KOPT-K1 (cell line): ENCODE results near the gene JOSD2.

ENCODE experiments used
- H3K27ac ChIP-seq: fragments of 200-600 bp; sonication (generic); 2 replicates; pipeline ENCODE4 v1.5.1; 2016; ENCODE audit warnings: antibody characterized with exemption, mild to moderate bottlenecking, low read depth, low read length; ENCODE audit not compliant: poor library complexity, severe bottlenecking
- H3K36me3 ChIP-seq: fragments of 200-600 bp; sonication (generic); 2 replicates; pipeline ENCODE4 v1.5.1; 2017; ENCODE audit warnings: antibody characterized with exemption, mild to moderate bottlenecking, low read length, moderate library complexity; ENCODE audit not compliant: insufficient read depth
- H3K9me3 ChIP-seq: fragments of 200-600 bp; sonication (generic); 2 replicates; pipeline ENCODE4 v1.5.1; 2017; ENCODE audit warnings: antibody characterized with exemption, low read length, mild to moderate bottlenecking; ENCODE audit not compliant: insufficient read depth, poor library complexity, severe bottlenecking

The JOSD2 gene

GRCh38 chr19:50495020-50495531 is 15.9 kb downstream of the JOSD2 start:
- H3K27ac ChIP-seq = no peak overlapping the region
- H3K9me3 ChIP-seq = no peaks in the 10 kb centered on the region
- no peaks in the 10 kb centered on the region for H3K36me3 ChIP-seq

- Histone ChIP-seq H3K36me3 (no peaks in the 10 kb centered on the region), H3K9me3 (no peaks in the 10 kb centered on the region), H3K27ac (no peak overlapping the region)
Observed at GRCh38 chr19:50494186-50495019, 16.6 kb downstream of the JOSD2 start.

- Histone ChIP-seq H3K9me3 (no peaks in the 10 kb centered on the region), H3K36me3 (no peaks in the 10 kb centered on the region), H3K27ac (no peak overlapping the region)
Observed at GRCh38 chr19:50493171-50493570, 17.8 kb downstream of the JOSD2 start.

- Histone ChIP-seq H3K9me3 (no peaks in the 10 kb centered on the region), H3K36me3 (no peaks in the 10 kb centered on the region), H3K27ac (no peak overlapping the region)
Observed at GRCh38 chr19:50492303-50493052, 18.5 kb downstream of the JOSD2 start.

- peaks cover 8% of the 10 kb centered on the region for H3K9me3 ChIP-seq
- peaks cover 4% of the 10 kb centered on the region; the same call in 1 of the 2 replicates for H3K36me3 ChIP-seq
- H3K27ac ChIP-seq = no peak overlapping the region
Observed at GRCh38 chr19:50490991-50491472, 20.0 kb downstream of the JOSD2 start.

- H3K36me3 ChIP-seq = peaks cover 5% of the 10 kb centered on the region; the same call in 1 of the 2 replicates
- peaks cover 13% of the 10 kb centered on the region for H3K9me3 ChIP-seq
- H3K27ac ChIP-seq = no peak overlapping the region
Observed at GRCh38 chr19:50490411-50490811, 20.6 kb downstream of the JOSD2 start.

- Histone ChIP-seq H3K27ac (no peak overlapping the region), H3K36me3 (peaks cover 14% of the 10 kb centered on the region; the same call in 1 of the 2 replicates), H3K9me3 (peaks cover 14% of the 10 kb centered on the region)
Observed at GRCh38 chr19:50489461-50490011, 21.5 kb downstream of the JOSD2 start.

GRCh38 chr19:50488389-50489194 is 22.4 kb downstream of the JOSD2 start:
- Histone ChIP-seq H3K27ac (no peak overlapping the region), H3K9me3 (peaks cover 14% of the 10 kb centered on the region), H3K36me3 (peaks cover 24% of the 10 kb centered on the region; the same call in 1 of the 2 replicates)

- Histone ChIP-seq H3K9me3 (peaks cover 14% of the 10 kb centered on the region), H3K27ac (no peak overlapping the region), H3K36me3 (peaks cover 38% of the 10 kb centered on the region; the same call in 1 of the 2 replicates)
Observed at GRCh38 chr19:50486823-50487515, 24.0 kb downstream of the JOSD2 start.

GRCh38 chr19:50485284-50485955 is 25.6 kb downstream of the JOSD2 start:
- Histone ChIP-seq H3K36me3 (peaks cover 54% of the 10 kb centered on the region), H3K27ac (no peak overlapping the region), H3K9me3 (peaks cover 14% of the 10 kb centered on the region)

GRCh38 chr19:50482916-50483315 is 28.1 kb downstream of the JOSD2 start:
- H3K36me3 ChIP-seq = peaks cover 76% of the 10 kb centered on the region
- peaks cover 14% of the 10 kb centered on the region for H3K9me3 ChIP-seq
- H3K27ac ChIP-seq = no peak overlapping the region

GRCh38 chr19:50482271-50482855 is 28.6 kb downstream of the JOSD2 start:
- peaks cover 14% of the 10 kb centered on the region for H3K9me3 ChIP-seq

More at GRCh38 chr19:50482271-50482855, 28.6 kb downstream of the JOSD2 start:
- Histone ChIP-seq H3K27ac (no peak overlapping the region), H3K36me3 (peaks cover 76% of the 10 kb centered on the region)
